Hepatocyte (in vitro differentiated cells): ENCODE measurements around the gene SNAP23.

Experiments
- EZH2 ChIP-seq: fragments of 200-600 bp; sonication (generic); IDR thresholded peaks from 2 replicates; pipeline ENCODE4 v1.6.1; 2016; ENCODE audit warnings: antibody characterized with exemption, mild to moderate bottlenecking, borderline replicate concordance
- EZH2phosphoT487 ChIP-seq: fragments of 200-600 bp; sonication (generic); IDR thresholded peaks from one replicate; pipeline ENCODE4 v1.6.1; 2018; ENCODE audit warnings: antibody characterized with exemption, mild to moderate bottlenecking, low read depth, moderate library complexity; ENCODE audit not compliant: unreplicated experiment, severe bottlenecking
- TF ChIP-seq, protein P1 (sequence below): fragments of 200-600 bp; sonication (generic); IDR thresholded peaks from 2 replicates; pipeline ENCODE4 v1.5.1; 2016; ENCODE audit warnings: antibody characterized with exemption, mild to moderate bottlenecking; ENCODE audit not compliant: poor library complexity

DNA sequence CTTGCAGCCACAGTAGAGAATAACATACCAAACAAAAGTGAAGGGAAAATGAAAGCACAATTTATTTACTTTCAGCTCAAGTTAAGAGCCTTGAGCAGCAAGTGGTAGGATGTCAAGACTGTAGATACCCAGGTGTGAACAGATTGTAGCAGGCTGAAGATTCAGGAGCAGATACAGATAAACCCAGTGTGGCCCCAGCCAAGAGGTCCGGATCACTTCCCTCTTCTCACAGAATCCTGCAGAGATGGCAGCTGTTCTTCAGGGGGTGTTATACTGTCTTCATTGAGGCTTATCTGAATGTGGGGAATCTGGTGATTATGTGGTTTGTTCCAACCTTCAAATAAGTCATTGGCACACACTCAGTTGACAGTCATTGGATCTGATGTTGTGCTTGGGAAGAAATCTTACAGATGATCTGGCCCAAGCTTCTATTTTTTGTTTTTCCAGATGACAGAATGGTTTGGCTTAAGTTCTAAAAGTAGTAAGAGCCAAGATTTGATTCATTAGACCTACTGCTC lies 82.1 kb downstream of the SNAP23 start:
- TF ChIP-seq EZH2phosphoT487 (no peak), EZH2 (no peak)
- TF ChIP-seq, protein P1, sequence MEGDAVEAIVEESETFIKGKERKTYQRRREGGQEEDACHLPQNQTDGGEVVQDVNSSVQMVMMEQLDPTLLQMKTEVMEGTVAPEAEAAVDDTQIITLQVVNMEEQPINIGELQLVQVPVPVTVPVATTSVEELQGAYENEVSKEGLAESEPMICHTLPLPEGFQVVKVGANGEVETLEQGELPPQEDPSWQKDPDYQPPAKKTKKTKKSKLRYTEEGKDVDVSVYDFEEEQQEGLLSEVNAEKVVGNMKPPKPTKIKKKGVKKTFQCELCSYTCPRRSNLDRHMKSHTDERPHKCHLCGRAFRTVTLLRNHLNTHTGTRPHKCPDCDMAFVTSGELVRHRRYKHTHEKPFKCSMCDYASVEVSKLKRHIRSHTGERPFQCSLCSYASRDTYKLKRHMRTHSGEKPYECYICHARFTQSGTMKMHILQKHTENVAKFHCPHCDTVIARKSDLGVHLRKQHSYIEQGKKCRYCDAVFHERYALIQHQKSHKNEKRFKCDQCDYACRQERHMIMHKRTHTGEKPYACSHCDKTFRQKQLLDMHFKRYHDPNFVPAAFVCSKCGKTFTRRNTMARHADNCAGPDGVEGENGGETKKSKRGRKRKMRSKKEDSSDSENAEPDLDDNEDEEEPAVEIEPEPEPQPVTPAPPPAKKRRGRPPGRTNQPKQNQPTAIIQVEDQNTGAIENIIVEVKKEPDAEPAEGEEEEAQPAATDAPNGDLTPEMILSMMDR: no peak
